SHP77 (cell line): Measurements from ENCODE around the gene RAB11FIP4.
A peak's percentile ranks its signal among the peaks of the same experiment; 100 is the strongest.

Experiments used
- DNase-seq, 2 experiments: peaks; one replicate each; lab custom pipeline; 2025; lab: John Stamatoyannopoulos, UW

Gene RAB11FIP4

GRCh38 chr17:31386542-31387075 lies 4.9 kb upstream of the RAB11FIP4 start:
- DNase-seq, result no peak

GRCh38 chr17:31387438-31387837 lies 4.0 kb upstream of the RAB11FIP4 start:
- no peak for DNase-seq

GRCh38 chr17:31388351-31388750 lies 3.1 kb upstream of the RAB11FIP4 start:
- no peak for DNase-seq

- peak in 1 of 2 experiments; percentile 29 for DNase-seq
Measured at GRCh38 chr17:31388770-31389656, 2.5 kb upstream of the RAB11FIP4 start.

DNA sequence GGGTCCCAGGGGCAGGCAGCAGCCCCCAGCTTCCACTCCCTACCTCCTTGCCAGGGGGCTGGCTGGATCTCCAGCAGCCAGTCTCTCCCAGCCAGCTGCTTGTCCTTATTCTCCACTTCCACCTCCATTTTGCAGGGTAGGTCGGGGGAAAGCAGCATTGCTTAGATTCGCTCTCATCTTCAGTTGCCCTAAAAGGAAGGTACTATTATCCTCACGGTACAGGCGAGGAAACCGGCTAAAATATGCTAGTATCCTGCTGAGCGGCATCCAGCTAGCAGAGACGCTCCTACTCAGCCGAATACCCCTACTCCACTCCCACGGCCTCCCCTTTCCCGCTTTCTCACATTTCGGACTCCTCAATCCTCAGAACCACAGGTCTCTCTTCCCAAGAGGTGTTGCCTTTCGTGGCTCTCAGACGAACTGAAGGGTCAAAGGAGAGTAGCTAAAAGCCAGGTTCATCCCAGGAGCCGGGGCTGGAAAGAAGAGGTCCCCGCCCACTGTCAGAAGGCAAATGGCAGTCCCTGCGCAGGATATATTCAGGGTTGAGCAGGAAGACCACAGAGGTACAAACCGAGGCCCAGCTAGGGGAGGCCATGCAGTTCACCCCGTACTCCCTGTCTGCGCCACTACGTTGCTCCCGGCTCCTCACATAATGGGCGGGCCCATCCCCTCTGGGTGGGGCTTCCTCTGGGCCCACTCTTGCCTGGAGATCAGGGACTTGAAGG lies 1.7 kb upstream of the RAB11FIP4 start:
- DNase-seq, result no peak

DNA sequence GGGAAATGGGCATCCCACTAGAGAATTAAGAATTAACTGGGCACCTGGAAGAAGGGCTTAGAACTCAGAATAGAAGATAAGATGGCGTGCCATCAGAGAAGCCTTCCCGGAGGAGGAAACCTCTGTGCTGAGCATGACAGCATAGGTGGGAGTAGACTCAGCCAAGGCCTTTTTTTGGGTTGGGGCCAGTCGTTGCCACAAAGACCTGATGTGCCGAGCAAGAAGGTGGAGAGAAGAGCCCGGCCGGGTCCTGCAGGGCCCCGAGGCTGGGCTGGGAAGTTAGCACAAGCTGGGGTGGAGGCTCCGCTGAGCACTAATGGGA lies 1.1 kb upstream of the RAB11FIP4 start:
- DNase-seq, result no peak

GRCh38 chr17:31390748-31391495 lies 553 bp upstream of the RAB11FIP4 start:
- DNase-seq, result no peak

DNA sequence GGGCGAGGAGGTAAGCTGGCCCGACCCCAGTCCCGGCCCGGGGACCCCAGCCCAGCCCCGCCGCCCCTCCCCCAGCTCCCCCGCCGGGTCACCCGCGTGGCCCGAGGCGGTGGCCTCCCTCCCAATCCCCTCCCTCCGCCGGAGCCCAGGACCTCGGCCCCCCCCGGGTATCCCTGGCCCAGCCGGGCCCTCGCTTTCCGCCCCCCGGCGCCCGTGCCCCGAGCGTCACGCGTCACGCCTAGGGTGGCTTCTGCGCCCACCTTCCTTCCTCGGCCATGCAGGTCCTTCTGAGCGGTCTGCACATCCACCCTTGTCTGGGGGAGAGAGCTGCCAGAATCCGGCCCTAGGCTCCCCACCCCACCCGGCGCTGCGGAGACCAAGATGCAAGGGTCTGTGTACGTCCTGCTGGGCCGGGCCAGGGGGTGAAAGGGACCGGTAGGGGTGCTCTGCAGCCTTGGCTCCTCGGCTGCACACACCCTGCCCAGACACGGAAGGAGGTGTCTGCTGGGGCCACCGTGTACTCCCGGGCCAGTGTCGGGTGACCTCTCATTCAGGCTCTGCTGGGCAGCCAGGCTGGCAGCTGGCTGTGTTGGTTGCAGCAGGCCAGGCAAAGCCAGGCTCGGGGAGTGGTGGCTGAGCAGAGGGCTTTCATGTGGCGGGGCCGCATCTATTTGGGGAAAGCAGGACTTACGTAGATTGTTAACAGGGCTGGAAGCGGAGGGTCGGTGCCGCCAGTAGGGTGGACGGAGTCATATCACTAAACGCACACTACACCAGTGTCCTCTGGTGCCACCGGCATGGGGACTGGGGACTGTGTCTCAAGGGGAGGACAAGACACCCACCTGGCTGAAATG lies 754 bp downstream of the RAB11FIP4 start:
- DNase-seq, result peak in 1 of 2 experiments; percentile 35

- no peak for DNase-seq
Measured at GRCh38 chr17:31392856-31393748, 1.6 kb downstream of the RAB11FIP4 start.

DNA sequence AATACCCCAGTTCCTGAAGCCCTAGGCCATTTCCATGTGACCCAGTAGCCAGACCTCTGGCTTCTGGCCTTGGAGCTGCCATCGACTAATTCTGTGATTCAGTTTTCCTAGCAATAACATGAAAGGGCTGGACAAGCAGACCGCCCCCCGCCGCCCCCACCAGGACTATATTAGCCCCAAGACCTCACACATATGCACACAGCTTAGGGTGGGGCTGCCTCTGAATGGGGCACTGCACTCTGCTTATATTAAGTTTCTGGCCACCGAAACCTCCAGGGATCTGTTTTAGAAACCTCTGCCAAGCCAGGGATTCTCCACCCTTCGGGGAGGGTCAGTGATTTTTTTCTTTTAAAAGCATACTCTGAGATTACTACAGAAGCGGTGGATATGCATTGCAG lies 2.3 kb downstream of the RAB11FIP4 start:
- DNase-seq, result no peak

GRCh38 chr17:31394544-31394943 lies 3.1 kb downstream of the RAB11FIP4 start:
- DNase-seq, result no peak

GRCh38 chr17:31397256-31397939 lies 5.9 kb downstream of the RAB11FIP4 start:
- DNase-seq, result no peak

GRCh38 chr17:31398381-31399311 lies 7.2 kb downstream of the RAB11FIP4 start:
- no peak for DNase-seq

GRCh38 chr17:31400481-31400950 lies 9.0 kb downstream of the RAB11FIP4 start:
- DNase-seq, result no peak

- no peak for DNase-seq
Measured at GRCh38 chr17:31401456-31402254, 10.2 kb downstream of the RAB11FIP4 start.

GRCh38 chr17:31404028-31404949 lies 12.8 kb downstream of the RAB11FIP4 start:
- DNase-seq, result no peak
